ENCODE results near the gene MYOC.
A peak's percentile ranks its signal among the peaks of the same experiment; 100 is the strongest.

Gene MYOC

DNA sequence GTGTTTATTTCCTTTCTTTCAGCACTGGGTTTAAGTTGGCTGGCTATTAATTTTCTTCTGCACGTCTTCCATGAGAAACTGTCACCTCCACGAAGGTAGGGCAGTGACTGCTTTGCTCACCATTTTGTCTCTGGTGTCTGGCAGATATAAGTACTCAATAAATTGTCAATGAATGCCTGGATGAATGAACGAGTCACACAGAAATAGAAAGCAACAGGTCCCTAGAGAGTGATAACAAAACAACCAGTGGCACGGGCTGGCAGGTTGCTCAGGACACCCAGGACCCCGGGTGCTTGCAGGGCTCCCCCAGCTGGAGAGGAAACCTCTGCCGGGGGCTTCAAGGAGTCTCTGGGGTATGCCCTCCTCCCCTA is 3.2 kb upstream of the MYOC start:
- Histone ChIP-seq H3K23ac (ENCODE audit: low read length in 2 of 2) (no peak overlapping the region), H3K4me1 (ENCODE audit: control insufficient read depth, insufficient read depth, low read depth, low read length) (peaks cover 8% of the 10 kb centered on the region), H3K4ac (ENCODE audit: low read depth in 1 of 2, low read length in 2 of 2) (no peak overlapping the region), H3K9ac (ENCODE audit: low read length) (peak overlapping the region; percentile 68), H3K27me3 (ENCODE audit: control insufficient read depth in 1 of 2, insufficient read depth in 1 of 2, low read length in 2 of 2) (peaks cover 0 to 4% of the 10 kb centered on the region in 2 experiments), H3K9me3 (ENCODE audit: control insufficient read depth, low read length) (no peaks in the 10 kb centered on the region), H3K27ac (ENCODE audit: low read length, poor library complexity, severe bottlenecking) (no peak overlapping the region), H2AK5ac (ENCODE audit: low read length, severe bottlenecking) (no peak overlapping the region), H2BK120ac (ENCODE audit: low read depth, low read length) (no peak overlapping the region), H2BK5ac (ENCODE audit: low read depth, low read length, poor library complexity, severe bottlenecking) (no peak overlapping the region), H3K4me2 (ENCODE audit: low read length, poor library complexity, severe bottlenecking) (no peak overlapping the region), H3K36me3 (ENCODE audit: control insufficient read depth in 1 of 2, insufficient read depth in 2 of 2, low read depth in 1 of 2, low read length in 2 of 2) (no peaks in the 10 kb centered on the region), H2BK12ac (ENCODE audit: low read length in 2 of 2) (no peak overlapping the region), H2AFZ (ENCODE audit: low read depth, low read length) (no peak overlapping the region), H4K91ac (ENCODE audit: low read length) (no peak overlapping the region), H3K4me3 (ENCODE audit: insufficient read depth in 1 of 2, low read depth in 1 of 2, low read length in 2 of 2) (peak overlapping the region in 1 of 2 experiments; percentile 61), H3K79me1 (replicated peaks; ENCODE audit: low read length, poor library complexity, severe bottlenecking) (no peaks in the 10 kb centered on the region), H4K8ac (ENCODE audit: low read length) (peak overlapping the region; percentile 0), H2BK15ac (ENCODE audit: low read depth, poor library complexity, severe bottlenecking) (no peak overlapping the region), H3K18ac (ENCODE audit: low read depth in 1 of 2, low read length in 2 of 2) (no peak overlapping the region), H3K14ac (ENCODE audit: low read length in 2 of 2) (no peak overlapping the region)
- 60% methylated on average over 5 of the region's 6 CpGs for WGBS
- DNase-seq = no peak

DNA sequence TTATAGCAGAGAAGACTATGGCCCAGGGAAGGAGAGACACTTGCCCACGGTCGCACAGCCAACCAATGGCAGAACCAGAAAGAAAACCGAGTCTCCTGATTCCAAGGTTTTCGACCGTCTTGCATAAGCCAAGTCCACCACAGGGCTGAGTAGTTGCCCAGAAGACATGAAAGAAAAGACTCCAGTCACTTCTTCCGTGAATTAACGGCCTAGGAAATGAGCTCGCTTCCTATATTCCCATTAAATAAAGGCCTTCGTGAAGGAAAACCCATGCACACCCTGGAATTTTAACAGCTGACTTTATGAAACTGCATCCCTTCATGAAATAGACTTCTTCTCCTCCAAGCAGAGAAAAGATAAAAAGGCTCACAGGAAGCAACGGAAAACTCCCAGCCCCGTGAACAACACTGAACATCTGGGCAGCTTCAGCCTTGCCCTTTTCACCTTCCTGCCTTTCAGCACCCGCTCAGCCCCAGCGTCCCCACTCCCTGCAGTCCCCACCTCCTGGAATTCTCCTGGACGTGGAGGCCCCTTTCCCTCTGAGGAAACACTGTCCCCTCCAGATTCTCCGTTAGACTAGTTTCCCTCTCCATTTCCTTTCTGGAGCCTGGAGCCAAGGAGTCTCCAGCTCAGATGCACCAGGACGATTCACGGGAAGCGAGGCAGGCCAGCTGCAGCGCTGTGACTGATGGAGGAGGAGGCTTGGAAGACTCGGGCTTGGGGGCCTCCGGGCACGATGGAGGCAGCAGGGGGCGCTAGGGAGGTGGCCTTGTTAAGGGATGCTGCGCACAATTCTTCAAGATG is 2.7 kb upstream of the MYOC start:
- H2BK120ac ChIP-seq (ENCODE audit: low read depth, low read length) = no peak overlapping the region
- peak overlapping the region; percentile 21 for H4K91ac ChIP-seq (ENCODE audit: low read length)
- no peak overlapping the region for H2BK5ac ChIP-seq (ENCODE audit: low read depth, low read length, poor library complexity, severe bottlenecking)
- no peaks in the 10 kb centered on the region for H3K36me3 ChIP-seq (ENCODE audit: control insufficient read depth in 1 of 2, insufficient read depth in 2 of 2, low read depth in 1 of 2, low read length in 2 of 2)
- H3K9ac ChIP-seq (ENCODE audit: low read length) = peak overlapping the region; percentile 68
- peaks cover 0 to 4% of the 10 kb centered on the region in 2 experiments for H3K27me3 ChIP-seq (ENCODE audit: control insufficient read depth in 1 of 2, insufficient read depth in 1 of 2, low read length in 2 of 2)
- H3K14ac ChIP-seq (ENCODE audit: low read length in 2 of 2) = no peak overlapping the region
- H3K4ac ChIP-seq (ENCODE audit: low read depth in 1 of 2, low read length in 2 of 2) = no peak overlapping the region
- no peaks in the 10 kb centered on the region for H3K9me3 ChIP-seq (ENCODE audit: control insufficient read depth, low read length)
- peak overlapping the region in 1 of 2 experiments; percentile 37 for H3K18ac ChIP-seq (ENCODE audit: low read depth in 1 of 2, low read length in 2 of 2)
- H4K8ac ChIP-seq (ENCODE audit: low read length) = peak overlapping the region; percentile 0
- H2BK12ac ChIP-seq (ENCODE audit: low read length in 2 of 2) = no peak overlapping the region
- peak overlapping the region; percentile 29 for H2AFZ ChIP-seq (ENCODE audit: low read depth, low read length)
- no peak overlapping the region for H3K4me2 ChIP-seq (ENCODE audit: low read length, poor library complexity, severe bottlenecking)
- no peak overlapping the region for H2BK15ac ChIP-seq (ENCODE audit: low read depth, poor library complexity, severe bottlenecking)
- 38% methylated on average over 24 of the region's 24 CpGs for WGBS
- no peak overlapping the region for H3K23ac ChIP-seq (ENCODE audit: low read length in 2 of 2)
- H3K4me3 ChIP-seq (ENCODE audit: insufficient read depth in 1 of 2, low read depth in 1 of 2, low read length in 2 of 2) = peak overlapping the region in 1 of 2 experiments; percentile 61
- no peak overlapping the region for H3K27ac ChIP-seq (ENCODE audit: low read length, poor library complexity, severe bottlenecking)
- H2AK5ac ChIP-seq (ENCODE audit: low read length, severe bottlenecking) = no peak overlapping the region
- peaks cover 8% of the 10 kb centered on the region for H3K4me1 ChIP-seq (ENCODE audit: control insufficient read depth, insufficient read depth, low read depth, low read length)
- H3K79me1 ChIP-seq (replicated peaks; ENCODE audit: low read length, poor library complexity, severe bottlenecking) = no peaks in the 10 kb centered on the region
- DNase-seq = peak; percentile 43

DNA sequence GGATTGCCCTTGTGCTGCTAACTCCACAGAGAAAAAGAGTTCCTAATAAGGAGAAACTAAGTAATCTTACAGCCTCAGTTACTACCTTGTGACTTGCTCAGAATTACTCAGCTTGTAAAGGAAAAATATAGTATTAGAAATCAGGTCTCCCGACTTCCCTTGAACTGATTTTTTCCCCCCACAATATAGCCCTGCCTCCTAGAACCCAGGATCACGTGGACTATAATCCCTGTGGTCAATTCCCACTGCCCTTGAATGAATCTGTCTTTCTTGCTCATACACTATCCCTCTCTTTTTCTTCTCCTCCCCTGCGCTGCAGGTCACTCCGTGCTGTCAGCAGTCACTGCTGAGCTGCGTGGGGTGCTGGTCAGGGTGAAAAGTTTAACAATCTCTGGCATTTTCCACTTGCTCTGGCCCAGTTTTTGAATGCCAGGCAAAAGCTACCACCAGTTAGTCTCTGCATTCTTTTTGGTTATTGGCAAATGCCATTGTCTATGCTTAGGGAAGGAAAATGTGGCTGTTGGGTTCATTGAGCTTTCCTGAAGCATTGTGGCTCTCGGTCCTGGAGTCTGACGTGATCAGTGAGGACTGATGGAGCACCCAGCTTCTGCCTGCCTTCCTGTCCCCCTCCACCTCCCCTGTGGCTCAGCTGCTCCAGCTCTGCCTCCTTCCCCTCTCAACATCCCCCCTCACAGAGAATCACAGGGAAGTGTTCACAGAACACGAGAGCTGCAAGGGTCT is 1.9 kb upstream of the MYOC start:
- Histone ChIP-seq H3K27ac (ENCODE audit: low read length, poor library complexity, severe bottlenecking) (no peak overlapping the region), H2AFZ (ENCODE audit: low read depth, low read length) (no peak overlapping the region), H3K4me1 (ENCODE audit: control insufficient read depth, insufficient read depth, low read depth, low read length) (peaks cover 8% of the 10 kb centered on the region), H3K4me3 (ENCODE audit: insufficient read depth in 1 of 2, low read depth in 1 of 2, low read length in 2 of 2) (peak overlapping the region in 1 of 2 experiments; percentile 61), H2BK5ac (ENCODE audit: low read depth, low read length, poor library complexity, severe bottlenecking) (no peak overlapping the region), H3K9me3 (ENCODE audit: control insufficient read depth, low read length) (no peaks in the 10 kb centered on the region), H2BK15ac (ENCODE audit: low read depth, poor library complexity, severe bottlenecking) (no peak overlapping the region), H4K8ac (ENCODE audit: low read length) (no peak overlapping the region), H3K36me3 (ENCODE audit: control insufficient read depth in 1 of 2, insufficient read depth in 2 of 2, low read depth in 1 of 2, low read length in 2 of 2) (no peaks in the 10 kb centered on the region), H3K23ac (ENCODE audit: low read length in 2 of 2) (no peak overlapping the region), H3K27me3 (ENCODE audit: control insufficient read depth in 1 of 2, insufficient read depth in 1 of 2, low read length in 2 of 2) (peaks cover 0 to 4% of the 10 kb centered on the region in 2 experiments), H3K4me2 (ENCODE audit: low read length, poor library complexity, severe bottlenecking) (no peak overlapping the region), H3K4ac (ENCODE audit: low read depth in 1 of 2, low read length in 2 of 2) (no peak overlapping the region), H2BK12ac (ENCODE audit: low read length in 2 of 2) (no peak overlapping the region), H4K91ac (ENCODE audit: low read length) (no peak overlapping the region), H3K14ac (ENCODE audit: low read length in 2 of 2) (peak overlapping the region in 1 of 2 experiments; percentile 3), H2BK120ac (ENCODE audit: low read depth, low read length) (no peak overlapping the region), H2AK5ac (ENCODE audit: low read length, severe bottlenecking) (no peak overlapping the region), H3K79me1 (replicated peaks; ENCODE audit: low read length, poor library complexity, severe bottlenecking) (no peaks in the 10 kb centered on the region), H3K9ac (ENCODE audit: low read length) (peak overlapping the region; percentile 68), H3K18ac (ENCODE audit: low read depth in 1 of 2, low read length in 2 of 2) (peak overlapping the region in 1 of 2 experiments; percentile 6)
- 69% methylated on average over 8 of the region's 8 CpGs for WGBS
- DNase-seq = peak; percentile 6

DNA sequence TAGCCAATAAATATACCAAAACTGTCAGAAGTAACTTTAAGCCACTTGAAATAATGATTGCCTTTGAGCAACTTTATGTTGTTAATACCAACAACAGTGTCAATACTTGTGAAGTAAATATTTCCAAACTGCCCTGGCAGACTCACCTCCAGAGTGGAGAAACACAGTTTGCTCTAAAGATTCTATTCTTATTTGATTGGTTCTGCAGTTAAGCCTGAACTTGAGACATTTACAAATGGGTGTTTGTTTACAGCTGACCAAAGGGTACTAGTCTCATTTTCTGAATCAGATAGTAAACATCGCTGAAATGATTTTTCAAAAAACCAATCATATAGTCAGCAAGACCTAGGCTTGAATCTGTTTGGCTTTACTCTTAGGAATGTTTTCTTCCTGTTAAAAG is 1.3 kb upstream of the MYOC start:
- H2AK5ac ChIP-seq (ENCODE audit: low read length, severe bottlenecking) = no peak overlapping the region

More for the DNA sequence above, 1.3 kb upstream of the MYOC start:
- Histone ChIP-seq H2BK120ac (ENCODE audit: low read depth, low read length) (no peak overlapping the region), H3K9me3 (ENCODE audit: control insufficient read depth, low read length) (no peaks in the 10 kb centered on the region), H3K14ac (ENCODE audit: low read length in 2 of 2) (no peak overlapping the region), H3K23ac (ENCODE audit: low read length in 2 of 2) (no peak overlapping the region), H3K18ac (ENCODE audit: low read depth in 1 of 2, low read length in 2 of 2) (no peak overlapping the region), H3K27me3 (ENCODE audit: control insufficient read depth in 1 of 2, insufficient read depth in 1 of 2, low read length in 2 of 2) (peaks cover 0 to 4% of the 10 kb centered on the region in 2 experiments), H3K79me1 (replicated peaks; ENCODE audit: low read length, poor library complexity, severe bottlenecking) (no peaks in the 10 kb centered on the region), H3K4me3 (ENCODE audit: insufficient read depth in 1 of 2, low read depth in 1 of 2, low read length in 2 of 2) (peak overlapping the region in 1 of 2 experiments; percentile 61), H2AFZ (ENCODE audit: low read depth, low read length) (no peak overlapping the region), H2BK5ac (ENCODE audit: low read depth, low read length, poor library complexity, severe bottlenecking) (no peak overlapping the region), H3K4me1 (ENCODE audit: control insufficient read depth, insufficient read depth, low read depth, low read length) (peaks cover 8% of the 10 kb centered on the region), H2BK12ac (ENCODE audit: low read length in 2 of 2) (no peak overlapping the region), H4K91ac (ENCODE audit: low read length) (no peak overlapping the region), H2BK15ac (ENCODE audit: low read depth, poor library complexity, severe bottlenecking) (no peak overlapping the region), H3K36me3 (ENCODE audit: control insufficient read depth in 1 of 2, insufficient read depth in 2 of 2, low read depth in 1 of 2, low read length in 2 of 2) (no peaks in the 10 kb centered on the region), H3K9ac (ENCODE audit: low read length) (peak overlapping the region; percentile 68), H3K4me2 (ENCODE audit: low read length, poor library complexity, severe bottlenecking) (no peak overlapping the region), H3K27ac (ENCODE audit: low read length, poor library complexity, severe bottlenecking) (no peak overlapping the region), H3K4ac (ENCODE audit: low read depth in 1 of 2, low read length in 2 of 2) (no peak overlapping the region), H4K8ac (ENCODE audit: low read length) (no peak overlapping the region)
- peak; percentile 8 for DNase-seq
- no CpG with 5 or more reads among the region's 1 CpG for WGBS

Measured in mesenchymal stem cell (in vitro differentiated cells and primary cell).